Type B pancreatic cell (in vitro differentiated cells): ENCODE measurements around the gene FHAD1. TPM values are rescaled to one million over a fixed set of nuclear protein-coding genes. Genes with fewer than 3 reads are reported as not detected.

Source experiments
- DNase-seq: peaks from one replicate; pipeline ENCODE4 v3.0.0; 2021; ENCODE audit warnings: mixed read lengths; ENCODE audit not compliant: unreplicated experiment; ENCODE audit errors: extremely low spot score
- H3K27ac Mint-ChIP-seq: 2 replicates; pipeline ENCODE4 v1.8.0; 2021; ENCODE audit warnings: mild to moderate bottlenecking, mixed read lengths
- H3K27me3 Mint-ChIP-seq: 2 replicates; pipeline ENCODE4 v1.8.0; 2021; ENCODE audit warnings: mixed read lengths
- H3K36me3 Mint-ChIP-seq: 2 replicates; pipeline ENCODE4 v1.8.0; 2021; ENCODE audit warnings: mixed read lengths
- H3K4me1 Mint-ChIP-seq: one replicate; pipeline ENCODE4 v1.8.0; 2021; ENCODE audit warnings: mixed read lengths; ENCODE audit not compliant: unreplicated experiment
- H3K4me3 Mint-ChIP-seq: 2 replicates; pipeline ENCODE4 v1.8.0; 2021; ENCODE audit warnings: mild to moderate bottlenecking, mixed read lengths
- H3K9me3 Mint-ChIP-seq: 2 replicates; pipeline ENCODE4 v1.8.0; 2021; ENCODE audit warnings: mixed read lengths
- CTCF ChIP-seq: fragments of 200-600 bp; sonication (generic); conservative IDR thresholded peaks from 2 replicates; pipeline ENCODE4 v1.5.0; 2021; ENCODE audit warnings: antibody characterized with exemption, mild to moderate bottlenecking
- total RNA-seq: library from RNA; stranded (reverse); gene quantifications from 2 replicates; pipeline ENCODE4 v1.2.1, GENCODE V29; 2021; ENCODE audit warnings: low replicate concordance

The FHAD1 gene
- total RNA-seq, 1 donor from 2014 or later = 3.8 TPM

- H3K27ac Mint-ChIP-seq = no peak overlapping the region
- H3K4me1 Mint-ChIP-seq = peaks cover 21% of the 10 kb centered on the region
- no peaks in the 10 kb centered on the region for H3K36me3 Mint-ChIP-seq
- H3K4me3 Mint-ChIP-seq = no peak overlapping the region
- TF ChIP-seq CTCF = no peak
- DNase-seq = no peak
- H3K9me3 Mint-ChIP-seq = no peaks in the 10 kb centered on the region
- H3K27me3 Mint-ChIP-seq = peaks cover 3% of the 10 kb centered on the region
These were observed 97.4 kb downstream of the FHAD1 start for GRCh38 chr1:15344380-15344779.

GRCh38 chr1:15344800-15345704 is 98.0 kb downstream of the FHAD1 start:
- no peak for TF ChIP-seq CTCF
- Mint-ChIP-seq H3K4me1 (peaks cover 21% of the 10 kb centered on the region), H3K9me3 (no peaks in the 10 kb centered on the region), H3K36me3 (no peaks in the 10 kb centered on the region), H3K27me3 (peaks cover 3% of the 10 kb centered on the region), H3K27ac (no peak overlapping the region), H3K4me3 (no peak overlapping the region)
- no peak for DNase-seq

- Mint-ChIP-seq H3K27ac (no peak overlapping the region), H3K4me1 (peaks cover 18% of the 10 kb centered on the region), H3K4me3 (no peak overlapping the region), H3K9me3 (no peaks in the 10 kb centered on the region), H3K36me3 (no peaks in the 10 kb centered on the region), H3K27me3 (peaks cover 3% of the 10 kb centered on the region)
- TF ChIP-seq CTCF = no peak
- no peak for DNase-seq
These were observed 98.8 kb downstream of the FHAD1 start for GRCh38 chr1:15345705-15346345.

GRCh38 chr1:15346346-15347030 is 99.5 kb downstream of the FHAD1 start:
- Mint-ChIP-seq H3K27ac (no peak overlapping the region), H3K9me3 (no peaks in the 10 kb centered on the region), H3K36me3 (no peaks in the 10 kb centered on the region), H3K4me3 (no peak overlapping the region), H3K4me1 (peaks cover 20% of the 10 kb centered on the region), H3K27me3 (peaks cover 3% of the 10 kb centered on the region)
- no peak for DNase-seq
- TF ChIP-seq CTCF = no peak

- DNase-seq = no peak
- H3K36me3 Mint-ChIP-seq = no peaks in the 10 kb centered on the region
- peaks cover 25% of the 10 kb centered on the region for H3K4me1 Mint-ChIP-seq
- TF ChIP-seq CTCF = no peak
- H3K4me3 Mint-ChIP-seq = no peak overlapping the region
- H3K27me3 Mint-ChIP-seq = peaks cover 3% of the 10 kb centered on the region
- no peaks in the 10 kb centered on the region for H3K9me3 Mint-ChIP-seq
- H3K27ac Mint-ChIP-seq = no peak overlapping the region
These were observed 100.2 kb downstream of the FHAD1 start for GRCh38 chr1:15347182-15347581.
